HepG2 (cell line): ENCODE results near the gene KLF9. TPM values are rescaled to one million over a fixed set of nuclear protein-coding genes. Genes with fewer than 3 reads are reported as not detected.
A peak's percentile ranks its signal among the peaks of the same experiment; 100 is the strongest.

Experiments
- ATAC-seq: fragments of 200-7000 bp; cut with Tn5 transposase; 3 replicates; pipeline ENCODE4 v1.9.1; 2020; ENCODE audit warnings: mild to moderate bottlenecking, moderate library complexity
- BruUV-seq: library from RNA; stranded (reverse); fragments of 400-500 nt; replicated peaks from 2 replicates; lab custom pipeline; 2021; lab: Mats Ljungman, UMichigan
- CTCF ChIA-PET: fragments of 300-600 bp; formaldehyde crosslinking; extraction: SDS; loops from one replicate; lab custom pipeline; 2021; ENCODE audit warnings: low total read pairs, inconsistent platforms, low intra/inter-chr PET ratio; lab: Yijun Ruan, JAX
- POLR2A ChIA-PET: fragments of 350-600 bp; sonication (Branson Sonifier 250); formaldehyde crosslinking; loops from one replicate; lab custom pipeline; 2020; ENCODE audit warnings: antibody characterized with exemption, inconsistent platforms; lab: Yijun Ruan, JAX
- DNase-seq: peaks from one replicate; pipeline ENCODE4 v3.0.0-alpha.2; 2015; ENCODE audit warnings: low spot score
- FAIRE-seq: peaks from 3 replicates; lab custom pipeline; 2011; peaks lifted over from hg19 to GRCh38; lab: Jason Lieb, UNC
- H2AFZ ChIP-seq: one replicate; pipeline ENCODE4 v1.6.1; 2011; ENCODE audit warnings: low read length, inconsistent platforms
- H3K27ac ChIP-seq: fragments of 300-600 bp; 3 replicates; pipeline ENCODE4 v1.8.0; 2011; ENCODE audit warnings: mixed run types, mild to moderate bottlenecking, mixed read lengths, low read length, inconsistent platforms; ENCODE audit not compliant: insufficient read depth; ENCODE audit errors: extremely low read length
- H3K27me3 ChIP-seq, 2 experiments: fragments of 200-600 bp in 1 of 2; 2 replicates in 1 of 2; 3 replicates in 1 of 2; pipeline versions ENCODE4 v1.6.0 to v1.8.0; 2011; ENCODE audit warnings: low read length in 2 of 2, mild to moderate bottlenecking in 2 of 2, moderate library complexity in 2 of 2, inconsistent platforms in 1 of 2; ENCODE audit not compliant: insufficient read depth in 2 of 2, control insufficient read depth in 1 of 2
- H3K36me3 ChIP-seq, 2 experiments: fragments of 200-600 bp in 1 of 2; replicated peaks in 1 of 2; 2 replicates in 1 of 2; 3 replicates in 1 of 2; pipeline versions ENCODE4 v1.5.1 to v1.8.0; 2011; ENCODE audit warnings: low read length in 2 of 2, inconsistent platforms in 1 of 2; ENCODE audit not compliant: insufficient read depth in 2 of 2, control insufficient read depth in 1 of 2
- H3K4me1 ChIP-seq: 2 replicates; pipeline ENCODE4 v1.5.1; 2012; ENCODE audit warnings: low read length, inconsistent platforms; ENCODE audit not compliant: insufficient read depth
- H3K4me2 ChIP-seq: 2 replicates; pipeline ENCODE4 v1.6.0; 2011; ENCODE audit warnings: low read depth, low read length, inconsistent platforms
- H3K4me3 ChIP-seq, 3 experiments: fragments of 200-600 bp in 1 of 3; sonication (generic), shearing (Covaris generic) in 1 of 3; replicated peaks in 1 of 3; 2 replicates each; pipeline ENCODE4 v1.5.1; 2011 to 2016; ENCODE audit warnings: low read length in 3 of 3, inconsistent platforms in 2 of 3, low read depth in 2 of 3, mild to moderate bottlenecking in 2 of 3, control low read depth in 1 of 3, mixed read lengths in 1 of 3; ENCODE audit not compliant: insufficient read depth in 1 of 3
- H3K79me2 ChIP-seq: one replicate; pipeline ENCODE4 v1.6.1; 2011; ENCODE audit warnings: low read length, inconsistent platforms; ENCODE audit not compliant: insufficient read depth
- H3K9ac ChIP-seq: 2 replicates; pipeline ENCODE4 v1.6.0; 2011; ENCODE audit warnings: mild to moderate bottlenecking, low read depth, low read length, inconsistent platforms; ENCODE audit not compliant: insufficient read depth
- H3K9me3 ChIP-seq: 2 replicates; pipeline ENCODE4 v1.5.1; 2012; ENCODE audit warnings: mild to moderate bottlenecking, low read length
- H4K20me1 ChIP-seq: 2 replicates; pipeline ENCODE4 v1.6.0; 2011; ENCODE audit warnings: inconsistent platforms, mild to moderate bottlenecking, low read length, moderate library complexity; ENCODE audit not compliant: insufficient read depth
- ADNP ChIP-seq: sonication (generic); formaldehyde crosslinking; IDR thresholded peaks from 2 replicates; pipeline ENCODE4 v1.4.0; 2020; ENCODE audit warnings: missing genetic modification reagents
- ARID3A ChIP-seq: IDR thresholded peaks from 2 replicates; pipeline ENCODE4 v1.6.1; 2012; ENCODE audit warnings: low read depth, low read length, improper control_type of control experiment
- FOXK2 ChIP-seq: fragments of 450-650 bp; IDR thresholded peaks from 2 replicates; pipeline ENCODE4 v1.6.1; 2016
- HDAC2 ChIP-seq: sonication (generic); formaldehyde crosslinking; IDR thresholded peaks from 2 replicates; pipeline ENCODE4 v1.4.0; 2020; ENCODE audit warnings: missing genetic modification reagents
- MNT ChIP-seq: fragments of 450-650 bp; IDR thresholded peaks from 2 replicates; pipeline ENCODE4 v1.6.1; 2016
- MXI1 ChIP-seq: IDR thresholded peaks from 3 replicates; pipeline ENCODE4 v1.6.1; 2012; ENCODE audit warnings: low read depth, low read length, inconsistent platforms, borderline replicate concordance
- NCOA2 ChIP-seq: sonication (generic); formaldehyde crosslinking; IDR thresholded peaks from 2 replicates; pipeline ENCODE4 v1.8.0; 2022; ENCODE audit warnings: inconsistent platforms
- PITX1 ChIP-seq: sonication (generic); formaldehyde crosslinking; IDR thresholded peaks from 2 replicates; pipeline ENCODE4 v1.5.1; 2020; ENCODE audit warnings: mild to moderate bottlenecking, missing genetic modification reagents
- RAD21 ChIP-seq: fragments of 450-650 bp; formaldehyde crosslinking; IDR thresholded peaks from 2 replicates; pipeline ENCODE4 v1.5.0; 2020; ENCODE audit warnings: mild to moderate bottlenecking
- SALL1 ChIP-seq: sonication (generic); formaldehyde crosslinking; IDR thresholded peaks from 2 replicates; pipeline ENCODE4 v1.8.0; 2022; ENCODE audit warnings: mild to moderate bottlenecking, missing genetic modification reagents
- ZBTB26 ChIP-seq: IDR thresholded peaks from 2 replicates; pipeline ENCODE4 v1.6.1; 2016; ENCODE audit warnings: missing compliant biosample characterization, missing genetic modification reagents, borderline replicate concordance
- ZC3H13 ChIP-seq: sonication (generic); formaldehyde crosslinking; IDR thresholded peaks from 2 replicates; pipeline ENCODE4 v1.8.1; 2023; ENCODE audit warnings: mild to moderate bottlenecking, missing genetic modification reagents, moderate library complexity
- ZNF296 ChIP-seq: sonication (generic); formaldehyde crosslinking; conservative IDR thresholded peaks from 2 replicates; pipeline ENCODE4 v1.5.0; 2020; ENCODE audit warnings: mild to moderate bottlenecking, missing genetic modification reagents
- ZNF510 ChIP-seq: sonication (generic); formaldehyde crosslinking; IDR thresholded peaks from 2 replicates; pipeline ENCODE4 v1.4.0; 2020; ENCODE audit warnings: low read depth, mild to moderate bottlenecking, missing genetic modification reagents
- ZNF530 ChIP-seq: sonication (generic); formaldehyde crosslinking; IDR thresholded peaks from 2 replicates; pipeline ENCODE4 v1.5.0; 2020; ENCODE audit warnings: low read depth, mild to moderate bottlenecking, missing genetic modification reagents
- ZNF709 ChIP-seq: sonication (generic); formaldehyde crosslinking; IDR thresholded peaks from 2 replicates; pipeline ENCODE4 v1.5.0; 2020; ENCODE audit warnings: mild to moderate bottlenecking, missing genetic modification reagents
- WGBS: methylation state at CpG from one replicate; pipeline ENCODE4 v1.1.6; 2017; ENCODE audit warnings: low lambda C conversion rate; 5-methylcytosine and 5-hydroxymethylcytosine counted together
- in situ Hi-C: cut with HindIII; loops from 2 replicates; pipeline ENCODE4 v1.10.0; 2017; ENCODE audit warnings: low pct_unique_long_range_greater_than_20kb; ENCODE audit not compliant: extremely low pct_ligation_motif_present
- intact Hi-C: fragments of 100-400 bp; cut with micrococcal nuclease; formaldehyde crosslinking; loops from one replicate; pipeline ENCODE4 v1.10.0; 2022; ENCODE audit not compliant: unreplicated experiment
- polyA plus RNA-seq, 8 experiments: library from polyadenylated mRNA; depleted of rRNA in 3 of 8; stranded (reverse) in 7 of 8; unstranded in 1 of 8; fragments of >200 nt; fragmentation: Illumina TruSeq in 4 of 8; extraction: Trizol in 4 of 8; gene quantifications; 2 replicates each; pipeline versions ENCODE4 v1.2.1 to v1.2.3, GENCODE V29; 2011 to 2016; ENCODE audit warnings: low read depth in 4 of 8, missing spikeins in 1 of 8, mixed read lengths in 1 of 8; ENCODE audit not compliant: insufficient read depth in 1 of 8
- total RNA-seq, 5 experiments: library from RNA; depleted of rRNA; stranded (reverse); fragments of >200 nt; fragmentation: Illumina TruSeq; extraction: Trizol; gene quantifications; 2 replicates each; pipeline ENCODE4 v1.2.3, GENCODE V29; 2016; ENCODE audit warnings: low read depth in 1 of 5

KLF9 gene
- total and polyA plus RNA-seq, 2 of the 13 experiments (the other 11 are each of a cell fraction or from before 2014, with no cell fraction given): 5.7 to 7.2 TPM

- H3K27ac ChIP-seq: peak overlapping the region; percentile 1
- ATAC-seq (no peak; the same call in 2 of the 3 replicates), FAIRE-seq (no peak), DNase-seq (no peak)
- no peak overlapping the region for H2AFZ ChIP-seq
- peaks cover 40% of the 10 kb centered on the region; the same call in 1 of the 2 replicates for H4K20me1 ChIP-seq
- POLR2A ChIA-PET: interaction anchor here (1.4 kb wide), 1 partner anchor 13 kb away, joined by 4 read pairs; no protein-coding TSS in a partner anchor
- H3K4me2 ChIP-seq: no peak overlapping the region
- H3K27me3 ChIP-seq: no peaks in the 10 kb centered on the region; a peak in 1 of 5 replicates
- CTCF ChIA-PET: no interaction called here
- BruUV-seq: no TSS peak
- TF ChIP-seq ZNF530 (CRISPR knock-in tag) (no peak), SALL1 (CRISPR knock-in tag) (no peak), RAD21 (no peak), HDAC2 (CRISPR knock-in tag) (no peak), FOXK2 (no peak), ZC3H13 (CRISPR knock-in tag) (no peak), PITX1 (CRISPR knock-in tag) (no peak), ZBTB26 (CRISPR knock-in tag) (no peak), ADNP (CRISPR knock-in tag) (no peak), ZNF510 (CRISPR knock-in tag) (no peak), MXI1 (no peak), ARID3A (no peak), ZNF296 (CRISPR knock-in tag) (no peak), ZNF709 (no peak), NCOA2 (CRISPR knock-in tag) (no peak), MNT (no peak)
- no peaks in the 10 kb centered on the region for H3K9me3 ChIP-seq
- 88% methylated on average over 3 of the region's 3 CpGs for WGBS
- in situ Hi-C loops: no loop called here
- H3K4me1 ChIP-seq: peaks cover 51% of the 10 kb centered on the region
- no peak overlapping the region for H3K4me3 ChIP-seq
- H3K36me3 ChIP-seq: no peaks in the 10 kb centered on the region
- H3K79me2 ChIP-seq: peaks cover 77% of the 10 kb centered on the region
- intact Hi-C loops: no loop called here
- H3K9ac ChIP-seq: no peak overlapping the region
These were observed 8.5 kb downstream of the KLF9 start for GRCh38 chr9:70405808-70406433.
